ENCODE results near the gene FAM120B.

FAM120B gene

DNA sequence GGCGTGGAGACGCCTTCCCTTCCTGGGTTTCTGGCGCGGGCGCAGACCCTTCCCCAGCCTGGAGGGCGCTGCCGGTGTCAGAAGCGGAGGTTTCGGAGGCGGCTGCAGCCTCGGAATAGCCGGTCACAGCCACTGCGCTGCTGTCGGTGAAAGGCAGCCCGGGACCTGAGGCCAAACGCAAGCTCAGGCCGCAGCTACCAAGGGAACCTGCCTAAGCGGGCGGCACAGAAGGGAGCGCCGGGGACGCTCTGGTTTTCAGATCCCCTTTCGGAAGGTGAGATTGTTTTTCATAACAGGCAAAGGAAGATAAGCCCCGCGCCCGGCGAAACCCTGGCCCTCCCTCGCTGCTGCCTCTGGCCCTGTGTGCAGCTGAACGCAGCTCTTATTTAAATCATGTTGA, 116.5 kb downstream of the FAM120B start:
- POLR2A ChIA-PET = no interaction called here
- DNase-seq (ENCODE audit: extremely low spot score) = peak; percentile 63
- CTCF ChIA-PET = interaction anchor here (1.7 to 1.9 kb wide), 2 partner anchors 94 to 592 kb away, joined by 4 to 5 read pairs; no protein-coding TSS in a partner anchor
- TF ChIP-seq, protein P1, sequence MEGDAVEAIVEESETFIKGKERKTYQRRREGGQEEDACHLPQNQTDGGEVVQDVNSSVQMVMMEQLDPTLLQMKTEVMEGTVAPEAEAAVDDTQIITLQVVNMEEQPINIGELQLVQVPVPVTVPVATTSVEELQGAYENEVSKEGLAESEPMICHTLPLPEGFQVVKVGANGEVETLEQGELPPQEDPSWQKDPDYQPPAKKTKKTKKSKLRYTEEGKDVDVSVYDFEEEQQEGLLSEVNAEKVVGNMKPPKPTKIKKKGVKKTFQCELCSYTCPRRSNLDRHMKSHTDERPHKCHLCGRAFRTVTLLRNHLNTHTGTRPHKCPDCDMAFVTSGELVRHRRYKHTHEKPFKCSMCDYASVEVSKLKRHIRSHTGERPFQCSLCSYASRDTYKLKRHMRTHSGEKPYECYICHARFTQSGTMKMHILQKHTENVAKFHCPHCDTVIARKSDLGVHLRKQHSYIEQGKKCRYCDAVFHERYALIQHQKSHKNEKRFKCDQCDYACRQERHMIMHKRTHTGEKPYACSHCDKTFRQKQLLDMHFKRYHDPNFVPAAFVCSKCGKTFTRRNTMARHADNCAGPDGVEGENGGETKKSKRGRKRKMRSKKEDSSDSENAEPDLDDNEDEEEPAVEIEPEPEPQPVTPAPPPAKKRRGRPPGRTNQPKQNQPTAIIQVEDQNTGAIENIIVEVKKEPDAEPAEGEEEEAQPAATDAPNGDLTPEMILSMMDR (IDR thresholded peaks at IDR 0.05; ENCODE audit: control extremely low read depth, extremely low read depth, low read depth, missing control alignments) = no peak

DNA sequence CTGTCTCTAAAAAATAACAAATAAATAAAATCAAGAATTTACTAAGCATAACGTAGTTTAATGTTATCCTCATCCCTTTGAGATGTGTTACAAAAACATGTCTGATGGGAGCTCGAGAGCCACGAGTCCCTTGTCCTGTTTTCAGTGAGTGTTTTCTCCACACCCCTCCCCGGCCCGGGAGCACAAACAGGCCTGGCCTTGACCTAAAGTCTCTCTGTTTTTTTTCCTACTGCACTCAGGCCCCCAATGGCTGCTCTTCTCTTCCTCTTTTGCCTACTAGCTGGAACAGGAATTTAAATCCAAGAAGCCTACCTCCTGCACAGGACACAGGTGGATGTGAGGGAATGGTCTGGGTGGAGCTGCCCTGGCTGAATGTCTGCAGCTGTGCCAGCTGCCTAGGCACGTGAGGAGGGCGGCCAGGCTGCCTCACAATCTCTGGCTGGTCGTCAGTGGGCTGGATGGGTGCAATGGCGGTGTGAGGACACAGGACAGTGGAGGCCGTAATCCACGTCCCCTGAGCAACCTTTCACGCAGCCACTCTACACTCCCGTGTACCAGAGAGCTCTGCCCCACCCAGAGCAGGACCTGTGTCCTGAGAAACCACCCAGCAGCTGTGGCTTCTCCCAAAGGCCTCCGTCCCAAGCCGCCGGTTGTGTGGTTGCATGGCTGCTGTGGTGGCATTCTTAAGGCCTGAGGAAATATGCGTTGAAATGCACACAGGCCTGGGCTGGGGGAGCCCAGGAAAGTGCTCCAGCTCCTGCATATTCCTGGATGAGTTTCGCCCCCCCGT, 117.5 kb downstream of the FAM120B start:
- TF ChIP-seq, protein P1 (IDR thresholded peaks at IDR 0.05; ENCODE audit: control extremely low read depth, extremely low read depth, low read depth, missing control alignments) = no peak
- ChIA-PET CTCF (interaction anchor here (1.0 to 1.9 kb wide), 4 partner anchors 26 to 593 kb away, joined by 3 to 5 read pairs (median 4); no protein-coding TSS in a partner anchor), POLR2A (no interaction called here)
- no peak for DNase-seq (ENCODE audit: extremely low spot score)

DNA sequence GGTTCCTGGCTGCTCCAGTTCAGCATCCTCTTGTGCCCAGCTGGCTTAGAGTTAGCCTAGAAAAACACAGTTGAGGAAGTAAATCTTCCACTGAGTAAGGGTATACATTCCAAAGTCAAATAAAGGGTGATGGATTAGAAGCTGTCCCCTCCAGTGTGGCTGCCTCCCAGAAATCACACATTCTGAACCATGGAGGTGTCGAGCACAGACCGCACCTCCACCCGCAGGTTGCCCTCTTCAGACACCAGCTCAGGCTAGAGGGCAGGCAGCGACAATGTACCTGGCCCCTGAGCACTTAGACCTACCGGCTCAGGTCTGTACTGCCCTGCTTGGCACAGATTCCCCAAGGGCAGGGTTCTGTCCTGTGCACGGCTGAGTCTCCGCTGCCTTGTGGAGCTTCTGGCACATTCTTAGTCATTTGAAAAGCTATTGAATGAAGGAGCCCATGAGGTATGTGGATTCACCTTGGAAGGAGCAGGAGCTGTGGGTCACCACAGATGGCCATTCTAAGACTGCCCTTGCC, 118.1 kb downstream of the FAM120B start:
- CTCF ChIA-PET = interaction anchor here (1.0 to 1.7 kb wide), 4 partner anchors 11 to 593 kb away, joined by 3 to 4 read pairs (median 4); no protein-coding TSS in a partner anchor
- POLR2A ChIA-PET = no interaction called here
- no peak for DNase-seq (ENCODE audit: extremely low spot score)
- TF ChIP-seq, protein P1 (IDR thresholded peaks at IDR 0.05; ENCODE audit: control extremely low read depth, extremely low read depth, low read depth, missing control alignments) = no peak

DNA sequence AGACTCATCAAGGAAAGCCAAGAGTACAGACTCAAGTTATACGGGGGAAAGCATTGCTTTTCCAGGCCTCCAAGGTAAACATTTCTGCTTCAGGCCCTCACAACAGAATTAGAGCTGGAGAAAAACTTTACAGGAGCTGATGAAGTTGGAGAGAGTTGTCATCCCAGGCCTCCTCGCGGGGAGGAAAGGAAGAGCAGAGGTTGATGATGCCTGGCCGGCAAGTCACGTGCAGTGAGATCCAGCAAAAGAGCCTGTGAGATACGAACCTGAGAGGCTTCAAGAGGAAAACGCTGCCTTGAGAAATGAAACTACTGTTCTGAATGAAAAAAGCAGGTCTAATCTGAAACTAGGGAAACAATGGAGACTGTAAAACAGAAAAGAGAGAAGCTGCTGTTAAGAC, 122.9 kb downstream of the FAM120B start:
- TF ChIP-seq, protein P1 (IDR thresholded peaks at IDR 0.05; ENCODE audit: control extremely low read depth, extremely low read depth, low read depth, missing control alignments) = no peak
- ChIA-PET POLR2A (no interaction called here), CTCF (interaction anchor here (1.3 kb wide), 1 partner anchor 9 kb away, joined by 6 read pairs; no protein-coding TSS in a partner anchor)
- DNase-seq (ENCODE audit: extremely low spot score) = no peak

DNA sequence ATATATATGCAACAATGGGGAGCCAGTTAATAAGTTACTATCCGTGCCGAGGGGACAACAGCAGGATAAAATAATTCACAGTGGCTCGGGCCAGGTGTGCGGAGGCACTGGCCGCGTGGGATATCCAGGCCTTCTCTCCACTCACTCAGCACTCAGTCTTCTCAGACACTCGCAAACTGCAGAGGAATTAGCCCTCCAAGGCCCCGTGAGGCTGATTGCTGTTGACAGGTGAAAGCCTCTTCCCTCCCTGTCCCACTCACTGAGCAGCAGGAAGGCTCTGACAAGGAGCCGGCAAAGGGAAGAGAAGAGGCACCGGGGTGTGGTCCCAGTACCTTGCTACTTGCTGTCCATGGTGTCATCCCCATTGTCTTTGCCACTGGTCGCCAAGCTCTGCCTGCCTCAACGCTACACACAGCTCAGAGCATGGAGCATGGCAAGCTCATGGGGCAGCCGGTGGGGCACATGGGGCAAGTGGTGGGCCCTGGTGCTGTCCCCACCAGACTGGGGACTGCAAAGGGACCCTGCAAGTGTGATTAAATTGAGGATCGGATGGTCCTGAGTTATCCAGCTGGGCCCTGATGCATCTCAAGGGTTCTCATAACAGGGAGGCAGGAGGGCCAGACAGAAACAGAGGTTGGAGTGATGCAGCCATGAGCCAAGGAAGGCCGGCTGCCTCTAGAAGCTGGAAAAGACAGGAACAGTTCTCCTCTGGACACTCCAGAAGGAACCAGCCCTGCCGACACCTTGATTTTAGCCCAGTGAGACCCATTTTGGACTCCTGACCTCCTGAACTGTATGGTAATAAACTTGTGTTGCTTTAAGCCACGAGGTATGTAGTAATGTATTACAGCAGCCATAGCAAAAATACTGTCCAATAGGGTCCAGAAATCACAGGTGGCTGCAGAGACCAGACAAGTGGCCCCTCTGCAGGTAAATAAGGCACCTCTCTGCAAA, 126.9 kb downstream of the FAM120B start:
- ChIA-PET POLR2A (no interaction called here), CTCF (interaction anchor here (0.9 kb wide), 1 partner anchor 17 kb away, joined by 3 read pairs; no protein-coding TSS in a partner anchor)
- no peak for DNase-seq (ENCODE audit: extremely low spot score)
- TF ChIP-seq, protein P1 (IDR thresholded peaks at IDR 0.05; ENCODE audit: control extremely low read depth, extremely low read depth, low read depth, missing control alignments) = no peak
